ENCODE results near the gene DDRGK1. TPM values are rescaled to one million over a fixed set of nuclear protein-coding genes. Genes with fewer than 3 reads are reported as not detected.

The DDRGK1 gene
- total and polyA plus RNA-seq, 2 of the 8 experiments (the other 6 are each of a cell fraction or from before 2014, with no cell fraction given): 29.4 to 42.0 TPM

DNA sequence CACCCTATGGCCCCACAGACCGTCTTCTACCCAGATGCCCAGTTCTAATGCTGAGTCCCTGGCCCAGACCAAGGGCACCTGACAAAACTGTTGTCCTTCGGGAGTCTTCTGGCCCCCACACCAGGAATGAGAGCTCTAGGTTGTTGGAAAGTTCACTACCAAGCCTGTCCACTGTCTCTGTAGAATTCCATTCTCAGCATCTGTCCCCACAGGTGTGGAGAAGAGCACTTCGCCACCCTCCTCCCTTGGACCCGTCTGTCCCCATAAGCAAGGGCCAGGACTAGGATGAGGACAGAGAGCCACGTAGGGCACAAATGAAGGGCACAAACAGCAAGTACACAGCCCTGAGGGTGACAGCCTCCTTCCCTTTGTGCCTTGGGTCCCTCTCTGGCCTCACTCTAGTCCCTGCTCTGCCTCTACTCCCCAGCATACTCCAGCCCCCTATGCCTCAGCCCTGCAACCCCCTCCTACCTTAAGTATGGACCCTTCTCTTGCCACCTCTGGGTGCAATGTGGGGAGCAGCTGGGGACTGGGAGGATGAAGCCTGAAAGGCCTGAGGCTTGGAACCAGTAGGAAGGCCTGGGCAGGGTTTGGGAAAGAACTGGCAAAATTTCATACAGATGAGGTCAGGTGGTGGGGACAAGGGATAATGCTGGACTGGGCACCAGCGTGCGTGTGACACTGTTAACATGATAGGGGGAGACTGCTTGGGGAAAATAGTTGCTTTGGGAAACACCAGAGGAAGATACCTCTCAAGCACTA lies 35.5 kb downstream of the DDRGK1 start (continued):
- TF ChIP-seq, protein P1, sequence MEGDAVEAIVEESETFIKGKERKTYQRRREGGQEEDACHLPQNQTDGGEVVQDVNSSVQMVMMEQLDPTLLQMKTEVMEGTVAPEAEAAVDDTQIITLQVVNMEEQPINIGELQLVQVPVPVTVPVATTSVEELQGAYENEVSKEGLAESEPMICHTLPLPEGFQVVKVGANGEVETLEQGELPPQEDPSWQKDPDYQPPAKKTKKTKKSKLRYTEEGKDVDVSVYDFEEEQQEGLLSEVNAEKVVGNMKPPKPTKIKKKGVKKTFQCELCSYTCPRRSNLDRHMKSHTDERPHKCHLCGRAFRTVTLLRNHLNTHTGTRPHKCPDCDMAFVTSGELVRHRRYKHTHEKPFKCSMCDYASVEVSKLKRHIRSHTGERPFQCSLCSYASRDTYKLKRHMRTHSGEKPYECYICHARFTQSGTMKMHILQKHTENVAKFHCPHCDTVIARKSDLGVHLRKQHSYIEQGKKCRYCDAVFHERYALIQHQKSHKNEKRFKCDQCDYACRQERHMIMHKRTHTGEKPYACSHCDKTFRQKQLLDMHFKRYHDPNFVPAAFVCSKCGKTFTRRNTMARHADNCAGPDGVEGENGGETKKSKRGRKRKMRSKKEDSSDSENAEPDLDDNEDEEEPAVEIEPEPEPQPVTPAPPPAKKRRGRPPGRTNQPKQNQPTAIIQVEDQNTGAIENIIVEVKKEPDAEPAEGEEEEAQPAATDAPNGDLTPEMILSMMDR (IDR thresholded peaks at IDR 0.05; ENCODE audit: control extremely low read depth in 1 of 3, insufficient read depth in 1 of 3, low read depth in 1 of 3, low read length in 3 of 3): no peak
